ENCODE results near the gene MMP19.

MMP19 gene

DNA sequence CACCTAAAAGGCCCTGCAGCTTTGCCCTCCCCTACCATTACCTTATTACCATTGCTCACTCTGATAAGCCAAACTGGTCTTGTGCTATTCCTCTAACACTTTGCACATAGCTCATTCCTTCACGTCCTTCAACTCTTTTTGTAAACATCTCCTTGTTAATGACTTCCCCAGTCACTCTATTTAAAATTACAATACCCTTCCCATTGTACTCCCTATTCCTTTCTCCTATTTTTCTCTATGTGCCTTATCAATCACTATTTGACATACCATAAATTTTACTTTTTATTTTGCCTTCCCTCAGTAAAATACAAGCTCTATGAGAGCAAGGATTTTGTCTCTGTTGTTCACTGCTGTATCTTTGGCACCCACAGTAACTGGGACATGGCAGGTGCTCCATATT is 30.6 kb downstream of the MMP19 start:
- no peak for DNase-seq

DNA sequence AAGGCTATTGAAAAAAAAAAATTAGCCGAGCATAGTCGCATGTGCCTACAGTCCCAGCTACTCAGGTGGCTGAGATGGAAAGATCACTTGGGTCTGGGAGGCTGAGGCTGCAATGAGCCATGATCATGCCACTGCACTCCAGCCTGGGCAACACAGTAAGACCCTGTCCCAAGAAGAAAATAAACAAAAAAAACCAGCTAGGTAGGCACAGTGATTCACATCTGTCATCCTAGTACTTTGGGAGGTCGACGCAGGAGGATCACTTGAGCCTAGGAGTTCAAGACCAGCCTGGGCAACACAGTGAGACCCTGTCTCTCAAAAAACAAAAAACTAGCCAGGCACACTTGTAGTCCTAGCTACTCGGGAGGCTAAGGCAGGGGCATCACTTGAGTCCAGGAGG is 33.5 kb downstream of the MMP19 start:
- no peak for DNase-seq

- no peak for DNase-seq
Measured at GRCh38 chr12:55806982-55807381, 35.8 kb downstream of the MMP19 start.

- DNase-seq, result no peak
Measured at GRCh38 chr12:55797550-55797949, 45.2 kb downstream of the MMP19 start.

DNA sequence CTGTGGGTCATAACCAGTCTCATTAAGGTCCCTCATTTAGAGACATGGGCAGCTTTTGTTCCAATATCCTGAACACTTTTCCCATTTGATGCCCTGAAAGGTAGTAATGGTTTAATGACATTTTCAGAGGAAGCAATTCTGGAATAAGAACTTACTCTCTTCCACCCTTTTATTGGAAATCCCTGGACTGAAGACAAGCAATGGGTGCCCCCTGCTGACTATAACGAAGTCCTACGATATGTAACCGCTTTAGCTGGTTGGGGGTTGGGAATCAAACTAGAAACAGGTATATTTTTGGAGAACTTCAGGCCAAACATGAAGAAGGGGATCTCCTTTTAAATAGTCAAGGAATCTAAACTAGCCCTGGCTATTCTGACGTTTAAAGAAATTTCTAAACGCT is 45.7 kb downstream of the MMP19 start:
- peak in 1 of 2 experiments; percentile 8 for DNase-seq

DNA sequence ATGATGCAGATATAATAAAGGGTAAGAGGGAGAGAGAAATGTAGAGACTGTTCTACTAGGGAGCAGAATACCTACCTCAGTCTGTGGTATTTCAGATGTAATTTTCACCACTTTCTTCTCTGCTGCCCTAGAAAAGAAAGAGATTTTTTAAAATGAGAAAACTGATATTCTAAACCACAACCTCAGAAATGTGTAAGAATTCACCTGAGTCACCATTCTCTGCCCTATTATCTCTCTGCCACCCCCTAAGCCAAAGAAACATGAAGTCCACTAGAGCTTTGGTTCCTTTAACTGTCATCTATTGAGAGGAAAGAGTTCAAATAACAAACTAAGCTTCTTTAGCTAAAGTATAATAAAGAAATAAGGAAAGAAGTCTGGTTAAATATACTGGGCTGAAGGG is 46.8 kb downstream of the MMP19 start:
- no peak for DNase-seq

DNA sequence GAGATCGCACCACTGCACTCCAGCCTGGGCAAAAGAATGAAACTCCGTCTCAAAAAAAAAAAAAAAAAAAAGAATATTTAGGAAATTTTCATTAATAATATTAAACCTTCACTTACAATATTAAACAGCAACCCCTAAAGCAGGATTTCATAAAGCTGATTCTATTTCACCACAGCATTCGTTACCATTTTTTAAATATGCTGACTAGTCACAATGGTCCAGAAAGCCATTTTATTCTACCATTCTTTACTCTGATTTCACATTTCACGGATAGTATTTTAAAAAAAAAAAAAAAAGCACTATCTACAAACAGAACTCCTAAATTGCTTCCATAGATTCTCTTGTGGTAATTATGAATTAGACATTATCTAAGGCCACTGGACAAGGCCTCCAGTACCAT is 52.8 kb downstream of the MMP19 start:
- DNase-seq, result no peak

DNA sequence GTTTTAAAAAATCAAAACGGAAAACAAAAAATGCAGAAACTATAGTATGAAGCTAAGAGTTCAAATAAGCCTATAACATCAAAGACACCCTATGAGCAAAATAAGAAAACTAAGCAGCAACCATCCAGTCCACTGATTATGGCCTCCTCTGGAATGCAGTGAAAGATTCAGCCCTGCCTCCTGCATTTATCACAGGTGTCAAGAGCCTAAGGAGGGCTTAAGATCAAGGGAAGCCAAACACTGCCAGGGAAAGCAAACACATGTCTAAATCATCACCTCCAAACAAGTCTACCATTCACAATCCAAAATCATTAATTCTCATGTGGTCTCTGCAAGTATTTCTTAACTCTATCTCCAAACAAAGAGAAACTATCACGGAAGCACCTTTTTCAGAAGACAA is 53.6 kb downstream of the MMP19 start:
- DNase-seq, result no peak

DNA sequence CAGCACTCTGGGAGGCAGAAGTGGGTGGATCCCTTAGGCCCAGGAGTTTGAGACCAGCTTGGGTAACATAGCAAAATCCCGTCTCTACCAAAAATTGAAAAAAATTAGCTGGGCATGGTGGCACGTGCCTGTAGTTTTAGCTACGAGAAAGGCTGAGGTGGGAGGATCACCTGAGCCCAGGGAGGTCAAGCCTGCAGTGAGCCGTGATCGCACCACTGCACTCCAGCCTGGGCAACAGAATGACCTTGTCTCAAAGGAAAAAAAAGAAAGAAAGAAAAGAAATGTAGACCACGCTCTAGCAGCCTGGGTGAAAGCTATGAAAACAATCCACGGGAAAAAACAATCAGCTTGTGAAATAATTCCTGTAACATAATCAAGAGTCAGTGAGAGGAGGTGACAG is 54.2 kb downstream of the MMP19 start:
- no peak for DNase-seq

Data from NCI-H1930 (cell line).